GM19324 (cell line): ENCODE data around the gene SPATA25.
"Not testable (repeated sequence)": the region's sequence is repeated elsewhere in the genome, so short reads cannot be mapped to it uniquely, and the experiment has no call there.

Experiments used
- ATAC-seq: cut with Tn5 transposase; IDR thresholded peaks from one replicate; pipeline ENCODE4 v1.9.1; 2021; ENCODE audit warnings: mild to moderate bottlenecking, moderate library complexity; ENCODE audit not compliant: unreplicated experiment, low FRiP score

SPATA25 gene, protein sequence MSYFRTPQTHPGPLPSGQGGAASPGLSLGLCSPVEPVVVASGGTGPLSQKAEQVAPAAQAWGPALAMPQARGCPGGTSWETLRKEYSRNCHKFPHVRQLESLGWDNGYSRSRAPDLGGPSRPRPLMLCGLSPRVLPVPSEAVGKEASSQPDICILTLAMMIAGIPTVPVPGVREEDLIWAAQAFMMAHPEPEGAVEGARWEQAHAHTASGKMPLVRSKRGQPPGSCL

GRCh38 chr20:45887346-45887715 lies at the start of gene SPATA25:
Gene SPATA25 (minus strand): TSS chr20:45887622. CDS start chr20:45887590, 32 bp downstream.
- no peak for ATAC-seq

- peak; percentile 18 for ATAC-seq
Observed at GRCh38 chr20:45935416-45936046, 48.1 kb upstream of the SPATA25 start.

- ATAC-seq = peak; percentile 85
Observed at GRCh38 chr20:45934586-45935415, 47.4 kb upstream of the SPATA25 start, which contains the start of gene PCIF1. Gene PCIF1 (plus strand): TSS chr20:45934683. CDS start chr20:45939000, 4,317 bp downstream.

- ATAC-seq = peak; percentile 18
Observed at GRCh38 chr20:45934046-45934585, 46.7 kb upstream of the SPATA25 start.

GRCh38 chr20:45933266-45934045 lies 46.0 kb upstream of the SPATA25 start:
- no peak for ATAC-seq

DNA sequence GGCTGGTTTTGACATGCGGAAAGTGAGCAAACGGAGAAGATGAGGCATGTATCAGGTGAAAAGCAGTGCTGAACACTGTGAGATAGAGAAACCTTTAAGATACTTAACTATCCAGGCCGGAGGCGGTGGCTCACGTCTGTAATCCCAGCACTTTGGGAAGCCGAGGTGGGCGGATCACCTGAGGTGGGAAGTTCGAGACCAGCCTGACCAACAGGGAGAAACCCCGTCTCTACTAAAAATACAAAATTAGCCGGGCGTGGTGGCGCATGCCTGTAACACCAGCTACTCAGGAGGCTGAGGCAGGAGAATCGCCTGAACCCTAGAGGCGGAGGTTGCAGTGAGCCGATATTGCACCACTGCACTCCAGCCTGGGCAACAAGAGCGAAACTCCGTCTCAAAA lies 44.3 kb upstream of the SPATA25 start:
- ATAC-seq = not testable (repeated sequence)

- ATAC-seq = no peak
Observed at GRCh38 chr20:45927071-45927878, 39.9 kb upstream of the SPATA25 start.

DNA sequence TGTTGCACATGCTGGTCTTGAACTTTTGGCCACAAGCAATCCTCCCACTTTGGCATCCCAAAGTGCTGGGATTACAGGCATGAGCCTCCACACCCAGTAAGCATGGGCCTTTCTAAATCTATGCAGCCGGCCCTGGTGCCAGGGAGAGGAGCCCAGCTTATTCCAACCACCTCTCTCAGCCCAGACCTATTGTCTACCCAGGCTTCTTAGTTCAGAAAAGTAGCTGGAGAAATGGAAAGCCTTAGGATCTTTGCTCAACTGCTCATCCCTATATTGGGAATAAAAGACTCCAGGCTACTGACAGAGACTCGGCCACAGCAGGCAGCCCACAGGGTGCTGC lies 39.3 kb upstream of the SPATA25 start:
- ATAC-seq = no peak

GRCh38 chr20:45925821-45926506 lies 38.5 kb upstream of the SPATA25 start:
- no peak for ATAC-seq

DNA sequence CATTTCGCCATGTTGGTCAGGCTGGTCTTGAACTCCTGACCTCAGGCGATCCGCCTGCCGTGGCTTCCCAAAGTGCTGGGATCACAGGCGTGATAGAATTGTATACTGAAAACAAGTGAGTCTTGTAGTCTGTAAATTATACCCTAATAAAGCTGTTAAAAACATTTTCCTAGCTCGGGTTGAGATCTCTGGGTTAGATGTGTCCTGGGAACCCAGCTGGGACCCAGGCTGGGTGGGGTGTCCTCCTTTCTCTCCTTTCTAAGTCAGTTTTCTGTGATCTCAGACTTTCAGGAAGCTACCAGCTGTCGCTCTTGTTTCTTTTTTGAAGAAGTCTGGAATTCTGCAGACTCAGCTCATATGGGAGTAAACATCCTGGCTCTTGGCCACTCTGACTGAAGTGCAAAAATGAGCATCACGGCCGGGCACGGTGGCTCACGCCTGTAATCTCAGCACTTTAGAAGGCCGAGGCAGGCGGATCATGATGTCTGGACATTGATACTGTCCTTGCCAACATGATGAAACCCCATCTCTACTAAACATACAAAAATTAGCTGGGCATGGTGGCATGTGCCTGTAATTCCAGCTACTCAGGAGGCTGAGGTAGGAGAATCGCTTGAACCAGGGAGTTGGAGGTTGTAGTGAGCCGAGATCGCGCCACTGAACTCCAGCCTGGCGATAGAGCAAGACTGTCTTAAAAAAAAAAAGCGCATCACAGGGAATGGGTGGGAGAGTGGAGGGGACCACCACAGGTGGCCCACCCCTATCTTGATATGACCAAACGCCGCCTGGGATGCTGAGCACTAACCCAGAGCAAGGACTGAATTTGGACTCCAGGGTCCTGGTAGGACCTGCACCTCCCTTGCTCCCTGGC lies 37.2 kb upstream of the SPATA25 start:
- no peak for ATAC-seq

DNA sequence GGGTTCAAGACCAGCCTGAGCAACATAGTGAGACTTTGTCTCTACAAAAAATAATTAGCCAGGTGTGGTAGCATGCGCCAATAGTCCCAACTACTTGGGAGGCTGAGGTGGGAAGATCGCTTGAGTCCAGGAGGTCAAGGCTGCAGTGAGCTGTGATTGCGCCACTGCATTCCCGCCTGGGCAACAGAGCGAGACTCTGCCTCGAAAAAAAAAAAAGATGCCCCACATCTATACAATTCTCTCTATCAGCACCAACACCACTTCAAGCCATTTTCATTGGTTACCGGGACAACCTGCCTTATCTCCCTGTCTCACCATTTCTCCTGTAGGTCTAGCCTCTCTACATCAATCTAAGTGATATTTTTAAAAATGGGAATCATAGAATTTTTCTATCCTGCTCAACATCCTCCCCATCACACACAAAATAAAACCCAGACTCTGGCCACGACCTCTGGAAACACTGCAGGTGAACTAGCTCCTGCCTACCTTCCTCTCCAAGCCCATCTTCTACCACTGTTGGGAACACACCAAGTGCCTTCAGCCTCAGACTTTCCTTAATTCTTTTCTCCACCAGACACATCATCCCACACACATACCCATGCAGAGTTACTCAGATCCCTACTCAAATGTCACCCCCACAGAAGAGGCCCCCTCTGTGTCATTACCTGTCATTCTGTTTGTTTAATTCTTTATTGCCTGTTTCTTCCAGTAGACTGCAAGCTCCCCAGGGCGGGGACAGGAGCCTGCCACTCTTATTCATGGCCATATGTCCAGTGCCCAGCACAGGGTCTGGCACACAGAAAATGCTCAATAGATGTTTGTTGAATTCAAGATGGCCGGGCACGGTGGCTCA lies 34.1 kb upstream of the SPATA25 start:
- ATAC-seq = no peak

GRCh38 chr20:45920462-45921336 lies 33.3 kb upstream of the SPATA25 start:
- ATAC-seq = no peak

- ATAC-seq = no peak
Observed at GRCh38 chr20:45919542-45920399, 32.3 kb upstream of the SPATA25 start.

DNA sequence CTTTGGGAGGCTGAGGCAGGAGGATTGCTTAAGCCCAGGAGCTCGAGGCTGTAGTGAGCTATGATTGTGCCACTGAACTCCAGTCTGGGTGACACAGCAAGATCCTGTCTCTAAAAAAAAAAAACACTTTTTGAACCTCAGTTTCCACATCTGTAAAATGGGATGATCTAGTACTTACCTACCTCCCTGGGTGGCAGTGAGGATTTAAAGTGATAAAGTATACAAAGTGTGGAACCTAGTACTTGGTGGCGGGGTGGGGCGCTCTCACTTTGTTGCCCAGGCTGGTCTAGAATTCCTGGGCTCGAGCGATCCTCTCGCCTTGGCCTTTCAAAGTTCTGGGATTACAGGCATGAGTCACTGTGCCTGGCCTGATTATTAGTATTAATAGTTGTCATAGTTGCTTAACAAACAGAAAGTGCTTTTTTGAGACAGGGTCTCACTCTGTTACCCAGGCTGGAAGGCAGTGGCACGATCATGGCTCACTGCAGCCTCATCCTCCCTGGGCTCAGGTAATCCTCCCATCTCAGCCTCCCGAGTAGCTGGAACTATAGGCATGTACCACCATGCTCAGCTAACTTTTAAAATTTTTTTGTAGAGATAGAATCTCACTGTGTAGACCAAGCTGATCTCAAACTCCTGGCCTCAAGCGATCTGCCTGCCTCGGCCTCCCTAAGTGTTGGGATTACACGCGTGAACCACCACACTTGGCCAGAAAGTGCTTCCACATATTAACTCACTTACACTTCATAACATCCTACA lies 31.5 kb upstream of the SPATA25 start:
- ATAC-seq = no peak
